Hepatocyte (in vitro differentiated cells): Measurements from ENCODE around the gene YBX3.

Experiments
- EZH2 ChIP-seq: fragments of 200-600 bp; sonication (generic); IDR thresholded peaks from 2 replicates; pipeline ENCODE4 v1.6.1; 2016; ENCODE audit warnings: antibody characterized with exemption, mild to moderate bottlenecking, borderline replicate concordance
- EZH2phosphoT487 ChIP-seq: fragments of 200-600 bp; sonication (generic); IDR thresholded peaks from one replicate; pipeline ENCODE4 v1.6.1; 2018; ENCODE audit warnings: antibody characterized with exemption, mild to moderate bottlenecking, low read depth, moderate library complexity; ENCODE audit not compliant: unreplicated experiment, severe bottlenecking
- TF ChIP-seq, protein P1 (sequence below): fragments of 200-600 bp; sonication (generic); IDR thresholded peaks from 2 replicates; pipeline ENCODE4 v1.5.1; 2016; ENCODE audit warnings: antibody characterized with exemption, mild to moderate bottlenecking; ENCODE audit not compliant: poor library complexity

DNA sequence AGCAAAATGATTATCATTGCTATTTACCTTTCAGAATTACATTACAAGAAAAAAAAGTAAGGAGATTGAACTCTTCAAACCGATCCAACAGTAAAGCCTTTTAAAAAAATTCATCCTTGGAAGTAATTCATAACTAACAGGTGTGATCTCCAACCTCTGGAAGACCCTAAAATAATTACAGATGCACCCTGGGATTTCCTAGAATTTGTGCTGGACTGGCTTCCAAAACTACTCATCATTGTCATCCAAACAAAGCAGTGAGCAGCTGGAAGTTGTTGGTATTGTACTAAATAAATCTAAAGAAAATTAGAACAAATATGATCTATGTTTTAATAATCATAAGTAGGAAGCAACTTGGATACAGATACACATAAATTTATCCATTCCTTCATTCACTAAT lies 1.9 kb upstream of the YBX3 start:
- TF ChIP-seq, protein P1, sequence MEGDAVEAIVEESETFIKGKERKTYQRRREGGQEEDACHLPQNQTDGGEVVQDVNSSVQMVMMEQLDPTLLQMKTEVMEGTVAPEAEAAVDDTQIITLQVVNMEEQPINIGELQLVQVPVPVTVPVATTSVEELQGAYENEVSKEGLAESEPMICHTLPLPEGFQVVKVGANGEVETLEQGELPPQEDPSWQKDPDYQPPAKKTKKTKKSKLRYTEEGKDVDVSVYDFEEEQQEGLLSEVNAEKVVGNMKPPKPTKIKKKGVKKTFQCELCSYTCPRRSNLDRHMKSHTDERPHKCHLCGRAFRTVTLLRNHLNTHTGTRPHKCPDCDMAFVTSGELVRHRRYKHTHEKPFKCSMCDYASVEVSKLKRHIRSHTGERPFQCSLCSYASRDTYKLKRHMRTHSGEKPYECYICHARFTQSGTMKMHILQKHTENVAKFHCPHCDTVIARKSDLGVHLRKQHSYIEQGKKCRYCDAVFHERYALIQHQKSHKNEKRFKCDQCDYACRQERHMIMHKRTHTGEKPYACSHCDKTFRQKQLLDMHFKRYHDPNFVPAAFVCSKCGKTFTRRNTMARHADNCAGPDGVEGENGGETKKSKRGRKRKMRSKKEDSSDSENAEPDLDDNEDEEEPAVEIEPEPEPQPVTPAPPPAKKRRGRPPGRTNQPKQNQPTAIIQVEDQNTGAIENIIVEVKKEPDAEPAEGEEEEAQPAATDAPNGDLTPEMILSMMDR: no peak
- TF ChIP-seq EZH2: no peak
- no peak for TF ChIP-seq EZH2phosphoT487
